SK-N-SH (cell line): ENCODE data around the gene DCAF5. TPM values are rescaled to one million over a fixed set of nuclear protein-coding genes. Genes with fewer than 3 reads are reported as not detected.

Source experiments
- CTCF ChIA-PET: fragments of 300-600, 350-600 bp; formaldehyde crosslinking; extraction: SDS; loops from one replicate; lab custom pipeline; 2021; lab: Yijun Ruan, JAX
- POLR2A ChIA-PET: fragments of 350-600 bp; sonication (Branson Sonifier 250); formaldehyde crosslinking; extraction: SDS; loops from one replicate; lab custom pipeline; 2020; ENCODE audit warnings: antibody characterized with exemption, inconsistent platforms; lab: Yijun Ruan, JAX
- DNase-seq: peaks from one replicate; pipeline ENCODE4 v3.0.0; 2012
- H2AFZ ChIP-seq: fragments of 200-600 bp; sonication (generic); 2 replicates; pipeline ENCODE4 v1.8.1; 2016; ENCODE audit warnings: antibody characterized with exemption, mild to moderate bottlenecking, low read depth
- H3F3A ChIP-seq: fragments of 200-600 bp; sonication (generic); replicated peaks from 2 replicates; pipeline ENCODE3; 2016; ENCODE audit warnings: antibody characterized with exemption, mild to moderate bottlenecking; ENCODE audit not compliant: insufficient read depth
- H3K27ac ChIP-seq, 2 experiments: fragments of 200-500 bp in 1 of 2; fragments of 200-600 bp in 1 of 2; sonication (Bioruptor generic) in 1 of 2; sonication (generic), shearing (Covaris generic) in 1 of 2; 2 replicates each; pipeline versions ENCODE4 v1.5.1 to v1.6.1; 2014 to 2016; ENCODE audit warnings: low read depth in 2 of 2, inconsistent platforms in 1 of 2, low read length in 1 of 2, mild to moderate bottlenecking in 1 of 2, mixed read lengths in 1 of 2
- H3K27me3 ChIP-seq: fragments of 200-600 bp; sonication (generic), shearing (Covaris generic); 2 replicates; pipeline ENCODE4 v1.6.1; 2016; ENCODE audit warnings: mixed run types; ENCODE audit not compliant: insufficient read depth
- H3K36me3 ChIP-seq, 2 experiments: fragments of 200-500 bp in 1 of 2; fragments of 200-600 bp in 1 of 2; sonication (Bioruptor generic) in 1 of 2; sonication (generic) in 1 of 2; replicated peaks in 1 of 2; 2 replicates each; pipeline versions ENCODE3 to v1.5.1; 2014 to 2016; ENCODE audit warnings: low read length in 1 of 2, mild to moderate bottlenecking in 1 of 2; ENCODE audit not compliant: insufficient read depth in 2 of 2, control insufficient read depth in 1 of 2
- H3K4me1 ChIP-seq, 2 experiments: fragments of 200-500 bp in 1 of 2; fragments of 200-600 bp in 1 of 2; sonication (Bioruptor generic) in 1 of 2; sonication (generic), shearing (Covaris generic) in 1 of 2; 2 replicates each; pipeline versions ENCODE4 v1.5.1 to v1.6.1; 2014 to 2016; ENCODE audit warnings: low read depth in 1 of 2, low read length in 1 of 2, mixed run types in 1 of 2; ENCODE audit not compliant: insufficient read depth in 2 of 2, control insufficient read depth in 1 of 2
- H3K4me2 ChIP-seq: fragments of 200-600 bp; sonication (generic), shearing (Covaris generic); 2 replicates; pipeline ENCODE4 v1.6.1; 2017; ENCODE audit warnings: mixed run types
- H3K4me3 ChIP-seq, 2 experiments: fragments of 200-500 bp in 1 of 2; fragments of 200-600 bp in 1 of 2; sonication (Bioruptor generic) in 1 of 2; sonication (generic), shearing (Covaris generic) in 1 of 2; 2 replicates each; pipeline versions ENCODE4 v1.5.1 to v1.8.1; 2014 to 2016; ENCODE audit warnings: low read depth in 2 of 2, inconsistent platforms in 1 of 2, low read length in 1 of 2, mild to moderate bottlenecking in 1 of 2, mixed read lengths in 1 of 2, moderate library complexity in 1 of 2
- H3K79me2 ChIP-seq: fragments of 200-600 bp; sonication (generic); 2 replicates; pipeline ENCODE4 v1.8.1; 2017; ENCODE audit warnings: mild to moderate bottlenecking; ENCODE audit not compliant: insufficient read depth
- H3K9ac ChIP-seq: fragments of 200-600 bp; sonication (generic); 2 replicates; pipeline ENCODE4 v1.6.1; 2017; ENCODE audit warnings: mixed run types
- H3K9me2 ChIP-seq: fragments of 200-600 bp; sonication (generic); 2 replicates; pipeline ENCODE4 v1.6.1; 2017; ENCODE audit warnings: mixed run types
- H3K9me3 ChIP-seq: fragments of 200-600 bp; sonication (generic); 2 replicates; pipeline ENCODE4 v1.6.1; 2017; ENCODE audit warnings: mixed run types, mild to moderate bottlenecking, moderate library complexity
- H4K20me1 ChIP-seq: fragments of 200-600 bp; sonication (generic); 2 replicates; pipeline ENCODE4 v1.6.1; 2017; ENCODE audit warnings: mild to moderate bottlenecking, mixed run types; ENCODE audit not compliant: insufficient read depth
- ELF1 ChIP-seq: IDR thresholded peaks from 2 replicates; pipeline ENCODE4 v1.4.0; 2012
- FOXM1 ChIP-seq: IDR thresholded peaks from 2 replicates; pipeline ENCODE4 v1.4.0; 2012; ENCODE audit warnings: low read depth, mild to moderate bottlenecking
- GATA2 ChIP-seq: sonication (generic); formaldehyde crosslinking; IDR thresholded peaks from 2 replicates; pipeline ENCODE4 v1.5.0; 2020; ENCODE audit warnings: mild to moderate bottlenecking, missing genetic modification reagents
- JUND ChIP-seq: IDR thresholded peaks from 2 replicates; pipeline ENCODE4 v1.4.0; 2012
- MEF2A ChIP-seq: IDR thresholded peaks from 2 replicates; pipeline ENCODE4 v1.4.0; 2012; ENCODE audit warnings: low read depth, borderline replicate concordance
- MXI1 ChIP-seq: IDR thresholded peaks from 2 replicates; pipeline ENCODE4 v1.6.1; 2012; ENCODE audit warnings: mild to moderate bottlenecking, low read depth, low read length, improper control_type of control experiment
- NFIC ChIP-seq: IDR thresholded peaks from 2 replicates; pipeline ENCODE4 v1.4.0; 2012; ENCODE audit warnings: borderline replicate concordance
- PBX3 ChIP-seq: IDR thresholded peaks from 2 replicates; pipeline ENCODE4; 2012
- POLR2AphosphoS5 ChIP-seq: IDR thresholded peaks from 2 replicates; pipeline ENCODE4 v1.6.1; 2012; ENCODE audit warnings: low read depth, low read length
- RAD21 ChIP-seq: IDR thresholded peaks from 2 replicates; pipeline ENCODE4 v1.6.1; 2012; ENCODE audit warnings: mild to moderate bottlenecking, low read length
- RFX5 ChIP-seq: IDR thresholded peaks from 2 replicates; pipeline ENCODE4 v1.6.1; 2012; ENCODE audit warnings: mild to moderate bottlenecking, improper control_type of control experiment, low read length
- RXRA ChIP-seq: IDR thresholded peaks from 2 replicates; pipeline ENCODE4 v1.4.0; 2012; ENCODE audit warnings: low read depth, mild to moderate bottlenecking, borderline replicate concordance
- SIN3A ChIP-seq: IDR thresholded peaks from 2 replicates; pipeline ENCODE4 v1.6.1; 2012; ENCODE audit warnings: low read depth, mild to moderate bottlenecking, low read length, moderate library complexity, borderline replicate concordance
- TCF12 ChIP-seq: IDR thresholded peaks from 2 replicates; pipeline ENCODE4 v1.4.0; 2012
- USF2 ChIP-seq: fragments of 150-350 bp; IDR thresholded peaks from 2 replicates; pipeline ENCODE4 v1.6.1; 2017; ENCODE audit warnings: antibody characterized with exemption, low read length, low read depth, borderline replicate concordance
- YY1 ChIP-seq: IDR thresholded peaks from 2 replicates; pipeline ENCODE4 v1.4.0; 2012; ENCODE audit warnings: low read depth, mild to moderate bottlenecking
- ZBTB33 ChIP-seq: IDR thresholded peaks from 2 replicates; pipeline ENCODE4 v1.4.0; 2012; ENCODE audit warnings: low read depth, borderline replicate concordance
- WGBS: methylation state at CpG from one replicate; pipeline ENCODE4 v1.1.6; 2017; ENCODE audit warnings: low lambda C conversion rate; 5-methylcytosine and 5-hydroxymethylcytosine counted together
- polyA plus RNA-seq, 3 experiments: library from polyadenylated mRNA; depleted of rRNA; stranded (reverse); fragments of >200 nt; gene quantifications; 2 replicates each; pipeline ENCODE4 v1.2.3, GENCODE V29; 2012
- TF ChIP-seq, protein P1 (sequence below): fragments of 150-350 bp; IDR thresholded peaks from 2 replicates; pipeline ENCODE4 v1.6.1; 2016; ENCODE audit warnings: mild to moderate bottlenecking, low read depth, low read length
- TF ChIP-seq, protein P2 (sequence below): IDR thresholded peaks from 2 replicates; pipeline ENCODE4 v1.6.1; 2012; ENCODE audit warnings: mild to moderate bottlenecking, low read depth, low read length, moderate library complexity

DCAF5 gene
- polyA plus RNA-seq, 1 of the 3 experiments (the other 2 are of a cell fraction), result 26.7 TPM

- Histone ChIP-seq H3K79me2 (no peaks in the 10 kb centered on the region), H3F3A (no peaks in the 10 kb centered on the region), H4K20me1 (no peaks in the 10 kb centered on the region), H3K9me2 (no peaks in the 10 kb centered on the region), H3K36me3 (peaks cover 5 to 13% of the 10 kb centered on the region in 2 experiments), H3K9ac (no peak overlapping the region), H3K9me3 (no peaks in the 10 kb centered on the region), H3K27ac (no peak overlapping the region), H2AFZ (no peak overlapping the region), H3K27me3 (no peaks in the 10 kb centered on the region), H3K4me3 (no peak overlapping the region), H3K4me2 (no peak overlapping the region), H3K4me1 (peaks cover 28 to 50% of the 10 kb centered on the region in 2 experiments)
- DNase-seq, result no peak
- POLR2A ChIA-PET, result interaction anchor here (0.9 kb wide), 1 partner anchor 109 kb away, joined by 3 read pairs; no protein-coding TSS in a partner anchor
- peak; percentile 83 for TF ChIP-seq RFX5
- TF ChIP-seq, protein P1, sequence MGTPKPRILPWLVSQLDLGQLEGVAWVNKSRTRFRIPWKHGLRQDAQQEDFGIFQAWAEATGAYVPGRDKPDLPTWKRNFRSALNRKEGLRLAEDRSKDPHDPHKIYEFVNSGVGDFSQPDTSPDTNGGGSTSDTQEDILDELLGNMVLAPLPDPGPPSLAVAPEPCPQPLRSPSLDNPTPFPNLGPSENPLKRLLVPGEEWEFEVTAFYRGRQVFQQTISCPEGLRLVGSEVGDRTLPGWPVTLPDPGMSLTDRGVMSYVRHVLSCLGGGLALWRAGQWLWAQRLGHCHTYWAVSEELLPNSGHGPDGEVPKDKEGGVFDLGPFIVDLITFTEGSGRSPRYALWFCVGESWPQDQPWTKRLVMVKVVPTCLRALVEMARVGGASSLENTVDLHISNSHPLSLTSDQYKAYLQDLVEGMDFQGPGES, result no peak
- TF ChIP-seq NFIC, result peak; percentile 53; the same call in 1 of the 2 replicates
- TF ChIP-seq TCF12, result no peak
- WGBS, result 97% methylated on average over 3 of the region's 3 CpGs
- CTCF ChIA-PET, result interaction anchor here (3.3 kb wide), 1 partner anchor 59 kb away, joined by 13 read pairs; no protein-coding TSS in a partner anchor
These were observed 104.5 kb downstream of the DCAF5 start for GRCh38 chr14:69048456-69048855.

DNA sequence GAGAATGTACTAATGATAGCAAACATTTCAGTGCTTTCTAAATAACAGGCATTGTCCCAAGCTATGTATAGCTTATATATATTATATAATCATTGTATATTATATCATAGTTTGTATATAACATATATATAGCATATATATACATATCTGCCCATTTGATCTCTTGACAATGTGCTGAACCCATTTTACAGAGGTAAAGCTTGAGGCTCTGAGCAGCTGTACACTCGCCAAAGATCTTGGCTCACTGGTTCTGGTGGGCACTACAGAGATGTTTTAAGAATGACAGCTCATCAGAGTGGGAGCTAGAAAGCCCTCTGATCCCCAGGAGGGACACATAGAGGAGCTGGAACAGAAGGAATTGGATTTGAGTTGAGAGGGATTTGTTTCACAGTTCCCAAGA is 105.7 kb downstream of the DCAF5 start:
- no peaks in the 10 kb centered on the region for H3K9me3 ChIP-seq
- TF ChIP-seq, protein P1, result no peak
- TF ChIP-seq SIN3A, result no peak
- no peak for TF ChIP-seq RXRA
- TF ChIP-seq FOXM1, result no peak
- TF ChIP-seq TCF12, result no peak
- no peak for TF ChIP-seq RAD21
- no peak for TF ChIP-seq USF2
- TF ChIP-seq, protein P2, sequence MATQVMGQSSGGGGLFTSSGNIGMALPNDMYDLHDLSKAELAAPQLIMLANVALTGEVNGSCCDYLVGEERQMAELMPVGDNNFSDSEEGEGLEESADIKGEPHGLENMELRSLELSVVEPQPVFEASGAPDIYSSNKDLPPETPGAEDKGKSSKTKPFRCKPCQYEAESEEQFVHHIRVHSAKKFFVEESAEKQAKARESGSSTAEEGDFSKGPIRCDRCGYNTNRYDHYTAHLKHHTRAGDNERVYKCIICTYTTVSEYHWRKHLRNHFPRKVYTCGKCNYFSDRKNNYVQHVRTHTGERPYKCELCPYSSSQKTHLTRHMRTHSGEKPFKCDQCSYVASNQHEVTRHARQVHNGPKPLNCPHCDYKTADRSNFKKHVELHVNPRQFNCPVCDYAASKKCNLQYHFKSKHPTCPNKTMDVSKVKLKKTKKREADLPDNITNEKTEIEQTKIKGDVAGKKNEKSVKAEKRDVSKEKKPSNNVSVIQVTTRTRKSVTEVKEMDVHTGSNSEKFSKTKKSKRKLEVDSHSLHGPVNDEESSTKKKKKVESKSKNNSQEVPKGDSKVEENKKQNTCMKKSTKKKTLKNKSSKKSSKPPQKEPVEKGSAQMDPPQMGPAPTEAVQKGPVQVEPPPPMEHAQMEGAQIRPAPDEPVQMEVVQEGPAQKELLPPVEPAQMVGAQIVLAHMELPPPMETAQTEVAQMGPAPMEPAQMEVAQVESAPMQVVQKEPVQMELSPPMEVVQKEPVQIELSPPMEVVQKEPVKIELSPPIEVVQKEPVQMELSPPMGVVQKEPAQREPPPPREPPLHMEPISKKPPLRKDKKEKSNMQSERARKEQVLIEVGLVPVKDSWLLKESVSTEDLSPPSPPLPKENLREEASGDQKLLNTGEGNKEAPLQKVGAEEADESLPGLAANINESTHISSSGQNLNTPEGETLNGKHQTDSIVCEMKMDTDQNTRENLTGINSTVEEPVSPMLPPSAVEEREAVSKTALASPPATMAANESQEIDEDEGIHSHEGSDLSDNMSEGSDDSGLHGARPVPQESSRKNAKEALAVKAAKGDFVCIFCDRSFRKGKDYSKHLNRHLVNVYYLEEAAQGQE, result no peak
- TF ChIP-seq MEF2A, result no peak
- no peak for TF ChIP-seq ZBTB33
- TF ChIP-seq ELF1, result no peak
- TF ChIP-seq POLR2AphosphoS5, result no peak
- no peak for TF ChIP-seq YY1
- no peak for TF ChIP-seq GATA2 (CRISPR knock-in tag)
- TF ChIP-seq MXI1, result no peak
- no peak for TF ChIP-seq PBX3
- no peak for TF ChIP-seq JUND
- H3K27ac ChIP-seq, result no peak overlapping the region
- 100% methylated on average over 1 of the region's 1 CpG for WGBS
- no peaks in the 10 kb centered on the region for H3F3A ChIP-seq
- no peak overlapping the region for H3K4me2 ChIP-seq
- H2AFZ ChIP-seq, result no peak overlapping the region
- H3K36me3 ChIP-seq, result peaks cover 0 to 2% of the 10 kb centered on the region in 2 experiments
- no peaks in the 10 kb centered on the region for H3K27me3 ChIP-seq
- no peaks in the 10 kb centered on the region for H4K20me1 ChIP-seq
- no peak for DNase-seq
- H3K4me1 ChIP-seq, result peaks cover 32 to 49% of the 10 kb centered on the region in 2 experiments
- ChIA-PET CTCF (interaction anchor here (0.8 to 1.8 kb wide), 2 partner anchors 9 to 43 kb away, joined by 4 to 7 read pairs; no protein-coding TSS in a partner anchor), POLR2A (no interaction called here)
- H3K9me2 ChIP-seq, result no peaks in the 10 kb centered on the region
- H3K4me3 ChIP-seq, result no peak overlapping the region
- no peaks in the 10 kb centered on the region for H3K79me2 ChIP-seq
- H3K9ac ChIP-seq, result no peak overlapping the region
